GM21447 (cell line): ENCODE data around the gene ZNF592.
"Not testable (repeated sequence)": the region's sequence is repeated elsewhere in the genome, so short reads cannot be mapped to it uniquely, and the experiment has no call there.

Experiments used
- ATAC-seq: cut with Tn5 transposase; IDR thresholded peaks from one replicate; pipeline ENCODE4 v1.9.1; 2021; ENCODE audit not compliant: unreplicated experiment

The ZNF592 gene

DNA sequence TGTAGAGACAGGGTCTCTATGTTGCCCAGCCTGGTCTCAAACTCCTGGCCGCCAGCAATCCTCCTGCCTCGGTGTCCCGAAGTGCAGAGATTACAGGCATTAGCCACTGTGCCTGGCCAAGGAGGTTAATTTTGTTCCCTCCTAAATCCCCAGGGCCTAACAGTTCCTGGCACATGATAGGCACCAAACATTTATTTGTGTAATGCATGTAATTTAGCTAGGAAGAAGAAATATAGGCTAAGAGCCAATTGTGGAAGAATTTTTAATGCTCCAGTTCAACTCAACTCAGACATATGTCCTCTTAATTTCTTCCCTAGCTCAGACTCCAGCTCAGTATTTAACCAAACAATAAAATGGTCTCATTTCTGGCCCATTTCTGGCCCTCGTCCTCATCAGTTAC lies 7.7 kb upstream of the ZNF592 start:
- no peak for ATAC-seq

DNA sequence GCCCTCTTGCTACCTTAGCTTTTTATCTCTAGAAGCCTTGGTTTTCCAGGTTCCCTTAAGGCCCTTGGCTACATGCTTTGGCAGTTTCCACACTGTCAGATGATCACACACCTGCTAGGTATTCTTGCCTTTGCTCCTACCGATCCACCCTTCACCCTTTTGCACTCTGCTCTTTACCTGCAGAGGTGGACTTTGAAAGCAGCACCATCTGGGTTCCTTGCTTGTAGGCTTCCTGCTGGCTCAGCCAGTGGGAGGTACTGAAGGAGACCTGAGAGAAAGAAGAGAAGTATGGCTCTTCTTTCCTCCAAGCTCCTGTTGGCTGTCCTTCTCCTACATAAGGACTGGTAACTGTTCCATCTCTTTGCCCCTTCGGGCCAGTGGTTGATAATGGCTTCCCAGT lies 7.3 kb upstream of the ZNF592 start:
- ATAC-seq = no peak

DNA sequence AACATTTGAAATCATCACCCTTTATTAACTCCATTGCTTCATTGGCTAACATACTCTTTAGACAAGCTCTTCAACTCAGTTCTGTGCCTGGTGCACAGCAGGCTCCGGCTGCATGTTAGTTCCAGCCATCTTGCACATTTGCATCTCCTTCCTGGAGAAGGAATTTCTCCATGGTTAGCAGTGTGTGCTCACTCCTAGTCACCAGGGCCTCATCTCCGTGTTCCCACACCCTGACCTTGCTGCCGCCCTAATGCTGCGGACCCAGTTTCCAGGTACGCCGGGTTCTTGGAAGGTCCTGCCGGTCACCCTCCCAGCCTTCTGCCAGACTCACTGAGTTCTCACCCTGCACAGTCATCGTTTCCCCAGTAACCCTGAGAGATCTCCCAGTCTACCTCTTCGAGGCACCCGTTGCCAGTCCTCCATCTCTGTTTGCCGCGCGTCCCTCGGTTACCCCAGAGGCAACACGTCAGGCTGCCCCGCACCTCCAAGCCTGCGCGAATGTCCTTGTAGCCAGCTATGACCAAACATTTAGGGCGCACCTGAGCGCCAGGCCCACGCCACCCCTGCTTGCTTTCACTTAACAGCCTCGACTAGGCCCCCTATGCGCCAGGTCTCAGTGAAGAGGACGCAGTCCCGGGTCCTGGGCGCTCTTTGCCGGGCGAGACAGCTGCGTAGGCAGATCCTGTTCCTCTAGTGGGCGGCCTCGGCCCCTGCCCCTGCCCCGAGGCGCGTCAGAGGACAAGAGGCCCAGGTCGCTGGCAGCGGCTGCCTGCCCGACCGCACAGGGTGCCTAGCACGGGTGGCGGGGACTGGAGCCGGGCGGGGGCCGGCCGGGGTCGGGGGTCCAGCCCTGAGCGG lies 747 bp upstream of the ZNF592 start:
- ATAC-seq = peak; percentile 43

DNA sequence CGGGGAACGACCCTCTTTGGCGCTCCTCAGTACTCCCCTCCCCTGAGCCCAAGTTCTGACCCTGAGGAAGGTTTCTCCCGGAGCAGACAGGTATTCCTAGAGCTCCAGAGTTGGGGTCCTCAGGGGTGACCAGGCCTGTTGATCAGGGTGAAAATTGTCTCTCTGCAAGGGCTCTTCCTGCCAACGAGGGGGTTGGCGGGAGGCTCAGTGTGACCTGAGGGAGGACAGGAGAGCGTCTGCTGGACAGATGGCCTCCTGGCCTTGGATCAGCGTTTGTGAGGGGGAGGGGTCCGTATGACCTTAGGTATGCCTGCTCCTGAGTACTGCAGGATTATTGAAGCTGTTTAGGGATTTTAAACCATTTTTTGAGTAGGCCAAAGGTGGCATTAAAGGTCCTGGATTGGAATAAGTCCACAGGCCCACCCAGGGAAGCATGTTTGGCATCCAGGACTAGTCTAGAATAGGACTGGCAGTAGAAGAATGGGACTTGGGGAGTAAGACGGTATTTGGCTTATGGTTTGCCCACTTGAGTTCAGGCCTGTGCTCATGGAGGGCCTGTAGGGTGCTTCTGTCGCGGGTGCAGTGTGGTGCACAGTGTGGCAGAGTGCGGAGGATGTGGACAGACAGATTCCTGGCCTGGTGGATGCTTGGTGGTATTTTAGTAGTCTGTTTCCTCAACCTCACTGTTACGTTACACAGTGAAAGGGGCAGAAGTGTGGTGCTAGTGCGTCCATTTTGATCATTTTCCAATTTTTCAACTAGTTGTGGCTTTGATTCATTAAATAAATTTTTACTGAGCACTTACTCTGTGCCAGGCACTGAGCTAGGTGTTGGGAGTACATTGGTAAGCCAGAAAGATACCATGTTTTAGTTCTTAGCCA lies 959 bp downstream of the ZNF592 start:
- peak; percentile 8 for ATAC-seq

DNA sequence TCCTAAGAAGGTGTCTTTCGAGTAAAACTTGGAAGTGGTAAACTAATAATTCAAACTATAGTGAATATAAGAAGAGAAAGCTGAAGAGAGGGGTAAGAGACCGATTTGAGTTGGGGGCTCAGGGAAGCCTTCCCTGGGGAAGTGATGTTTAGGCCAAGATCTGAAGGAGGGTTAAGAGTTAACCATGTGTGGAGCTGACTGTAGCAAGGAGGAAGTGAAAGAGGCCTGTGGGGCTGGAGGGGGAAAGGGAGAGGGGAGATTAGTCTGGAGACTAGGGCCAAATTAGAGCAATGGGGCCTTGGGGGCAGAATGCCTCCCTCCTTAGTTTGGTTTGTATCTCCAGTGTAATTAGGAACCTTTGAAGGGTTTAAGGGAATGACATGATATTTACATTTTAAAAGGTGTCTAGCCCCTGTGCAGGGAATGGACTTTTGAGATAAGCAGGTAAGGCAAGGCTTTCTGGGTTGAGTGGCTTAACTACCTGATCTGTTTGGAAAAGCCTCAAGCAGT lies 2.2 kb downstream of the ZNF592 start:
- peak; percentile 43 for ATAC-seq

DNA sequence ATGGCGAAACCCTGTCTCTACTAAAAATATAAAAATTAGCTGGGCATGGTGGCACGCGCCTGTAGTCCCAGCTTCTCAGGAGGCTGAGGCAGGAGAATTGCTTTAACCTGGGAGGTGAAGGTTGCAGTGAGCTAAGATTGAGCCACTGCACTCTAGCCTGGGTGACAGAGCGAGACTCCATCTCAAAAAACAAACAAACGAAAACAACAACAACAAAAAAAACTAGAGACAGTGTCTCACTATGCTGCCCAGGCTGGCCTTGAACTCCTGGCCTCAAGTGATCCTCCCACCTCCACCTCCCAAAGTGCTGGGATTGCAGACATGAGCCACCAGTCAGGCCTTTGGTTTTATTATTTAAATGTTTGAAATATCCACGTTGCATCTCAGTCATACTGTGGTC lies 3.3 kb downstream of the ZNF592 start:
- ATAC-seq = not testable (repeated sequence)

DNA sequence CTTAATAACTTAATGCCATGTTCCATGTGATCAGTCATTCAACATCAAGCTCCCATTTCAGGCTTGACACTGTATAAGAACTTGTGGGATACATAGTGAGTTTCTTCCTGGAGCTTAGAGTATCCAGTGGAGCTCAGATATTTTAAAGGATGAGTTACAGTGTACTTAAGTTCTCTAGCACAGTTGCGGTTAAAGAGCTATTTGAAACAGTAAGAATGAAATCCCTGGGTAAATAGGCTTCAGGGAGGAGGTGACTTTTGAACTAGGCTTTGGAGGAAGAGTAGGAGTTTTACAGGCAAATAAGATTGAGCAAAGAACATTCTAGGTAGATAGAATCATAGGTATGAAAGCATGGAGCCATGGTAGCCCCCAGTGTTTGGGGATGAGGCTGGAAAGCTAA lies 3.8 kb downstream of the ZNF592 start:
- no peak for ATAC-seq

DNA sequence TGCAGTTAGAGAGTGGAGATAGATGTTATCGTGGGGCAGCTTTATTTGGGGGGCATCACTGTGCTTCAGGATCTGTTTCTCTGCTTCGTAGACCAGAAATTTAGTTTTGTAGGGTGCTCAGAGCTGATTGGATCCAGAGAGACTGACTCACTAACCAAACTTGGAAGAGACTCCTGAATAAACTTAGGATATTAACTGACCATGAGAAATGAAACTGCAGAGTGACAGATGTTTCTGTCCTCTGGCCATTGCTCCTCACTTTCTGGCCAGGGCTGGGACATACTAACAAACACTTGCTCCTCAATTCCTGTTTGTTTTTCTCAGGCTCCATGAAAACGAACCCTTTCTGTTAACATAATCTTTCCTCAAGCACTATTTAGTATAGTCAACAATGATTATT lies 4.3 kb downstream of the ZNF592 start:
- no peak for ATAC-seq

DNA sequence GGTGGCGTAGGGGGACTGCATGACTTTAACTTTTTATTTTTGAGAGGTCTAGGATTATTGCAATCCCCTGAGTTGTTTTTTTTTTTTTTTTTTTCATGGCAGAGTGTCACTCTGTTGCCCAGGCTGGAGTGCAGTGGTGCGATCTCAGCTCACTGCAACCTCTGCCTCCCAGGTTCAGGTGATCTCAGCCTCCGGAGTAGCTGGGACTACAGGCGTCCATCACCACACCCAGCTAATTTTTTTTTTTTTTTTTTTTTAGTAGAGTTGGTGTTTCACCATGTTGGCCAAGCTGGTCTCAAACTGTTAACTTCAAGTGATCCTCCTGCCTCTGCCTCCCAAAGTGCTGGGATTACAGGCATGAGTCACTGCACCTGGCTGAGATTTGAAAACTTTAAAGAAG lies 6.5 kb downstream of the ZNF592 start:
- ATAC-seq = not testable (repeated sequence)

DNA sequence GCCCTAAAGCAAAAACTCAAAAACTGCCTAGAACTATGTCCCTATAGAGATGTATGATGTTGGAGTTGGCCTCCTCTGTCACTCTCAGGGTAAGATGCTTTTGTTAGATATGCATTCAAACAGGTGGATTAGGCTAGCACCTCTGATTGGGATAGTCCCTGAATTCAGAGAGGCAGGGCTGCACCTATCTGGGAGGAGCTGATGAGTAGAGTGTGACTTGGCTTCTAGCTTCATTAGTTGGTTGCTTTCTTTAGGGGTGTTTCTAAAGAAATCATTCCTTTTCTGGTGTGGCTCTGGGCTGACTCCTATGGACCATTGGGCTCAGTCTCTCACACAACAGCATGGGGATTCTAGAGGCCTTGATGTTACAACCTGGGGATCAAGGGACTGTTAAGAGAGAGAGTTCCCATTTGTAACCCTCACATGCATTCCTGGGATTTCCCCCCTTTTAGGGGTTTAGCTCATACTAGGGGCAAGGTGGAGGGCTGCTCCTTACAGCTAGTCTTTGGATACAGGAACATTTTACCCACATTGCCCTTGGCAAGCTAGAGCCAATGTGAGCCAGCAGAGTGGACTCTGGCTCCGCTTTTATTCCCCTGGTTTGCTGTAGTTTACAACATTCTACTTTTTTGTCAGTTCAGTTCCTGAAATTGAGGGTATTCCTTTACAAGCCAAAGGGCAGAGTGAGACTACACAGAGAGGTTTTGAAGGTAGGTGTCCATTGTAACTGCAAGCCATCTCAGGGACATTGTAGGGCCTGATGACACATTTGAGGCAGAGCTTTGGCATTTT lies 7.5 kb downstream of the ZNF592 start:
- no peak for ATAC-seq

DNA sequence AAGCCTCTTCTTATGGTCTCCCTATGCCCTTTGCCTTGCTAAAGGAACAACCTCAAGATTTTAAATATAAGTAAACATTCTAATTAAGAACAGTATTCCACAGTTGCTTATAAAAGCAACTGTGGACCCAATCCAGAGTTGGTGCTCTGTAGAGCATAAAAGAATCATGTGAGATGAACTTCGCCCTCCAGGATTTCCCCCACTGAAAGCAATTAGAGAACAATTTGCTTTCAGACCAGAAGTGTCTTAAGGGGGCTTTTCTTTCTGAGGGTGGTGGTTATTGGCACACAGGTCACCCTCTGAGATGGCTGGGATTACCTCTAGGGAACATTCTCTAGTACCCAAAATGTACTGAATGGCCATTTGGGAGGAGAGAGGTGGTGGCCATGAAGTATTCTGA lies 10.6 kb downstream of the ZNF592 start:
- ATAC-seq = no peak

DNA sequence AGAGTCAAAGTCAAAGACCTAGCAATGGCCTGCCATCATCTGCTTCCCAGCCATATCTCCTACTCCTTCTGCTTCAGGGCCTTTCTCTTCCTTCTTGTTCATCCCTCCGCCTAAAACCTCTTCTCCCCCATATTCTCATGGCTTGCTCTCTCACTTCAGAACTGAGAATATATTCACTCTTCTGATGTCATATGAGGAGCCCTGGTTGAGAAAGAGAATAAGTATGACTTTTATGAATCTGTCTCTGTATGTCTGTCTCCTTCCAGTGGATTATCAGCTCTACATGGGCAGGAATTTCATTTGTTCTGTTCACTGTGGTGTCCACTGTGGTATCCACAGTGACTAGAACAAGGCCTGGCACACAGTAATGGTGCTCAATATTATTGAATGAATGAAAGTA lies 11.8 kb downstream of the ZNF592 start:
- no peak for ATAC-seq

DNA sequence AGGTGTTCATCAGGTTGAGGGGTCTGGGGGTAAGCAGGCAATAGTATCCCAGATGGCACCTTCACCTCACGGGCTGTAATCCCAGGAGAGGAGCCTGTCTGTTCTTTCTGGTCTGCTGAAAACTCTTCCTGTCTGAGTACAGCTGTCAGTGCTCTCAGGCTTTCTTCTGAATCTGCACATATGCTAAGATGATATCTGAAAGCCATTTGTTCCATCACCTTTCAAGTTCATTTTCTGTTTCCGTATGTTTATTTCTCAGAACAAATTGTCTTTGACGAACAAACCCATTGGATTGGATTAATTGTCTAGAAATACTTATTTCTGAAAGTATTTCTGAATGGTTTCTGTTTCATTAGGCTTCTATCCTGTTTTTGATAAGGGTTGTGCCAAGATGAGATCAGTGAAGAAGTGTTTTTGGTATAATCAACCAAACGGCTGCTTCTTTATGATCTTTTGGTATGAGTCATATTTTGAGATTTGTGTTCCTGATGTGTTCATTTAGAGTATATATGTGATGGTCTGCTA lies 13.3 kb downstream of the ZNF592 start:
- peak; percentile 78 for ATAC-seq

DNA sequence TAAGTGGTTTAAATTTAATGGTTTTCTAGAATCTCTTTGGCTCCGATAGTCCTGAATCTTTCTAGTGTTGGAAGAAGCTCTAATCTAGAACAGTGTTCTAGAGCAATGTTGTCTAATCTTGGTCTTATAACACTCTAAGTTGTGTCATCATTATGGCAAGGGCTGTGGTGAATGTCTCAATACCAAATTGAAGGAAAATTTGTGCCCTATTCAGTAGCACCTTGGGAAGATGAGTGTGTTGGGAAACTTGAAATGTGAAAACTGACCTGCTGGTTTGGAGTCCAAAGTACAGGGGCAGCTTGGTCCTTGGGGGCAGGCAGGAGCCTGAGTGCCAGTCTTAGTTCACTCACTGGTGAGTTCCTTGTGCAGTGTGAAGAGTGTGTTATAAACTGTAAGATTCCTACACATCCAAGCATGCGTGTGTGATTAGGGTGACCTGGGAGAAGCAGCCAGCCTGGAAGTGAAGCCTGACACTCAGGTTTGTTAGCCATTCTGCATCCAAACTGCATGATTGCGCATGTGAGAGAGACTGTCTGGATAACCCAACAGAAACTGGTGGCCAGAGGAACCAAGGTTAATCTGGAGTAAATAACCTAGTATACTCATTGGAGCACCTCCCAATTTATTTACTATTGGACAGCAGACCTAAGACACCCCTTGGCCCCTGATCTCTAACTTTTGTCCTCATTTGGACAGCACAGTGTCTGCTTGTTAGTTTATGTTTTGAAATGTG lies 14.6 kb downstream of the ZNF592 start:
- ATAC-seq = no peak

DNA sequence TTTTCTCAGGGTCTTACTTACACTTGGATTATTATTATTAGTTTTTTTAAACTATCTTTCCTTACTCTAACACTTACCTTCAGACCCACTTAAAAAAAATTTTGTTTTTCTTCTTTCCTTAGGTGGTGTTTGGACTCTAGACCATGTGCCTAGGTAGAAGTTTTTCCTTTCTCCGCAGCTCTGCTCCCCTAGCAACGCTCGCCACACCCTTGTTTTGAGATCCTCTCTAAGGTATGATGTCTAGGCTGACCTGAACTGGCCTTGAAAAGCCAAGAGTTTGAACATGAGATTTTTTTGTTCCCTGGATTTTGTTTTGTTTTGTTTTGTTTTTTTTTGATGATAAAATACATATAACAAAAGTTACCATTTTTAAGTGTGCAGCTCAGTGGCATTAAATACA lies 16.2 kb downstream of the ZNF592 start:
- no peak for ATAC-seq

DNA sequence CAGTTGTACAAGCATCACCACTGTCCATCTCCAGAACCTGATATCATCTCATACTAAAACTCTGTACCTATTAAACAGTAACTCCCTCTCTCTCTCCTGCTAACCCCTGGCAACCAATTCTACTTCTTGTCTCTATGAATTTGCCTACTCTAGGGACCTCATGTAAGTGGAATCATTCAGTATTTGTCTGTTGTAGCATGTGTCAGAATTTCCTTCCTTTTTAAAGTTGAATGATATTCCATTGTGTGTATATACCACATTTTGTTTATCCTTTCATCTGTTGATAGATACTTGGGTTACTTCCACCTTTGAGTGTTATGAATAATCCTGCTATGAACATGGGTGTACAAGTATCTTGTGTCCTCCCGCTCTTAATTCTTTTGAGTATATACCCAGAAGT lies 16.6 kb downstream of the ZNF592 start:
- ATAC-seq = no peak

DNA sequence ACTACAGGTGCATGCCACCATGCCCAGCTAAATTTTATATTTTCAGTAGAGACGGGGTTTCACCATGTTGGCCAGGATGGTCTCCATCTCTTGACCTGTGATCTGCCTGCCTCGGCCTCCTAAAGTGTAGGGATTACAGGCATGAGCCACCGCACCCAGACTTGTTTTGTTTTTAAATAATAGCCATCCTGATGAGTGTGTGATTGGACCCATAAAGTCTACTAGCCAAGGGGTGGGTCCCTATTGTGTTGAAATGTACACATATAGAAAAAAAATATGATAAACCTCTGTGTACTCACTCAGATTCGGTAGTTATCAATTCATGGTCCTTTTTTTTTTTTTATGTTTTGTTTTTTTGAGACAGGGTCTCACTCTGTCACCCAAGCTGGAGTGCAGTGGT lies 17.3 kb downstream of the ZNF592 start:
- no peak for ATAC-seq

DNA sequence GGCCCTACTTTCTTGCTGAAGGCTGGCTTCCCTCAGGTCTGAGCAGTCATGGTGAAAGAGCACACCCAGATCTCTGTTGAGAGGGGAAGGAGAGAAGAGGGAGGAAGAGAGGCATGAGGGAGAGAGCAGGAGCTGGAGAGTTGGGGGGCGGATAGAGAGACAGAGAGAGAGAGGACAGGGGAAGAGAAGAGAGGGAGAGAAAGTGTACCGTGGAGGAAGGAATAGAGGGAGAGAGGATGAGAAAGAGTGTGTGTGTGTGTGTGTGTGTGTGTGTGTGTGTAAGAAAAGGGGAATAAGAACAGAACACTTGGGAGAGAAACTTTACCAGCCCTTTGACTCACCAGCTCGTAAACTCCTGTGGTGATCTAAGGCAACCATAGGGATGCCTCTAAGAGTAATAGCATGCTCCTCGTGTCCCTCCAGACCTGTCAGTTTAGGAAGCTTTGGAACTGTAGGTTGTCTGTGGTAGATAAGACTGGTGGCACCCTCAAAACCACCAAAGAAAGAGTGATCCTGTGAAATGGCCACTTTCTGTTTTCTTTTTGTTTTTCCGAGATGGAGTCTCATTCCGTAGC lies 18.2 kb downstream of the ZNF592 start:
- no peak for ATAC-seq

DNA sequence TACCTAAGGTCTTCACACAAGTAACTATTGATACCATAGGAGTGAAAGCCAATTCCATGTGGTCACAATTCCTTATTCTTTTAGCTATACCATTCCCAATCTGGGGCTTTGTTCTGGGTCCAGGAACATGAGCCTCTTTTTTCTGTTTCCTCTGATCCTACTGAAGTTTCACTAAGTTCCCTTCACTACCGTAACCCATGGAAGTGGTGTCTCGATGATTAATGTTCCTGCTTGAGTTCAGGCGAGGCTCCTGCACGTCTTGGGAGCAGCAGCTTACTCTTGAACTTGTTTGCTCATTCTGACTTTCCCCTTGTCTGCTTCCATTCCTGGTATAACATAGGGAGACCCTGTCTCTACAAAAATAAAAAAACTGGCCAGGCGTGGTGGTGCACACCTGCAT lies 23.6 kb downstream of the ZNF592 start:
- ATAC-seq = no peak

DNA sequence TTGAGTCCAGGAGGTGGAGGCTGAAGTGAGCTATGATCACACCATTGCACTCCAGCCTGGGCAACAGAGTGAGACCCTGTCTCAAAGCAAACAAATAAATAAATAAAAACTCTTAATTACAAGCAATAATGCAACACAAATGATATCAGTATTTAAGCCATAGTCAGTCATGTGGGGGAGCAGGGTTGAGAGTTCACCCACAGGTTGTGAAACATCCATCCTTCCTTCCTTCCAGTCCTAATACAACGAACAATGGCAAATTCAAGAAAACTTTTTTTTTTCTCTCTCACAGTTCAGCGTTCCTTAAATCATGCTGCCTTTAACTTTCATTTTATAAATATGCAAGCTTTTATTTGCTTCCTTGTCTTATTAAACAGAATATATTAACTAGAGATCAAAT lies 24.1 kb downstream of the ZNF592 start:
- ATAC-seq = no peak
